GM21786 (cell line): ENCODE data around the gene GPC1.

Source experiments
- ATAC-seq: cut with Tn5 transposase; IDR thresholded peaks from one replicate; pipeline ENCODE4 v1.9.1; 2021; ENCODE audit not compliant: unreplicated experiment

Gene GPC1

DNA sequence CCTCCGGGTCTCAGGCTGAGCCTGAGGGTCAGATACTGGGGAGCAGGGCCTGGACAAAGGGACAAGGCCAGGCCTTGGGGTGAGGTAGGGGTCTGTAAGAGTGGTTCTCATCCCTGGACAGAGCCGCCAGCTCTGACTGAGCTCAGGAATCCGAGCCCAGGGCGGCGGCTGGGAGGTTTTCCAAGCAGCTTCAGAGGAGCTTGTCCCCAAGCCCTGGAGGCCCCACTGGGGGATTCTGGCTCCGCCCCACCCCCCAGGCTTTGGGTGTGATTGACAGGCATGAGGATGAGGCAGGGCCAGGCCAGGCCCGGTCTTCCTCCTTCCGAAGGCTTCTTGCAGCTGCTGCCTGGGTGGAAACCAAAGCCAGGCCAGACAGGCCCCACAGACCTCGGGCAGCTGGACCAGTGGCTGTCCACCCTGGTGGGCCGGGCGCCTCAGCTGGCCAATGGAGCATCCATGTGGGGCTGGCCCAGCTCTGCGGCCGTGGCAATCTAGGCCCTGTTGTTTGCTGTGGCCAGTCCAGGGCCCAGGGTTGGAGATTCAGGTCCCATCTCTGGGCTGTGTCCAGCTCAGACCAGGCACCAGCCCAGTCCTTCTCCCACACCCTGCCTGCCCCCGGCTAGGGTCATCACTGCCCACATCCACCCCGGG is 23.1 kb upstream of the GPC1 start:
- no peak for ATAC-seq

DNA sequence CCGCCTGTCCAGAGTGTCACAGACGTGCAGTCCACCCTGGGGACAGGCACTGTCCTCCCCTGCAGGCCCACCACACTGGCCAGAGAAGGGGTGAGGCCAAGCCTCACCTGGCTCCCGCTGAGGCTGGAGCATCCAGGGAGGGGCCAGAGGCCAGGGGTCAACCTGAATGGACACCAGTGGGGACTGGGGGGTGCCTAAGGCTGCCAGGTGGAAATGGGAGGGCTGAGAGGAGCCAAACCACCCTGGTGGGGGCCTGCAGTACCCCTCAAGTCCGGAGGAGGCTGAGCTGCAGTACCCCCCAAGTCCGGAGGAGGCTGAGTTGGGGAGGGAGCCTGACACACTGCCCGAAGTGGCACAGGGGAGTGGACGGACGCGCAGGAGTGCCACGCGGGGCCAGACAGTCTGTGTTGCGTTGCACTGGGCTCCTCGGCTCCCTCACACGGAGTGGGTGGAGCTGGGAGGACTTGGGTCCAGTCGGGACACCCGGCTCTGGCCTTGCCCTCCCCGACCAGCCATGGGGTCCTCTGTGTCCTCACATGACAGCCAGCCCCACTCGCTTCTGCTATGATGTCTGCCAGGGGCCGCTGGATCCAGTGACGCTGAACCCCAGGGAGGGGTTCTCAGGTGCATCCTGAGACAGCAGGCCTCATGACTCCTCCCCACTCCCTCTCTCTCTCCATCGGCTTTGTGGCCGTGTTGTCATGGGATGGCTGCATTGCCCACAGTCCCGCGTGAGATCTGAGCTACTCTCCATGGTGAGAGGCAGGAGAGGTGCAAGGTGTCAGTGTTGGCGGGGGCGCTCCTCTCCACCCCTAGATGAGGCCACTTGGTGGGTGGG is 22.3 kb upstream of the GPC1 start:
- ATAC-seq, result no peak

- no peak for ATAC-seq
Measured at GRCh38 chr2:240413813-240414429, 21.5 kb upstream of the GPC1 start.

- no peak for ATAC-seq
Measured at GRCh38 chr2:240416821-240417220, 18.6 kb upstream of the GPC1 start.

DNA sequence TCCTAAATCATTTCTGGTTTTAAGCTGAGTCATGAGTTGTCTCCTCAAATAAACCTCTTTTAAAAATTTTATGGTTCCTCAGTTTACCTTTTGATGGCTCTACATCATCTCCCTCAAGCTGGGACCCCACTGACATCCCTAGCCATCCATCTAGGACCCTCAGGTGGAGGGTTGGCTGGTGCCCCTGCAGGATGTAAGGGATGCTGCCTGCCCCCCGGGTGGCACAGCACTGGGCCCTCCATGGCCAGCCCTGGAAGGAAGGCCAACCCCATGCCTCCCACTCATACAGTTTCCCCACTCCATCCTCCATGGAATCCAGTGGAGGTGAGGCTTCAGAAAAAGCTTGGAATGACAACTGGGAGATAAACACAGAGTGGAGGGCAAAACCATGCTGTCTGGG is 17.2 kb upstream of the GPC1 start:
- no peak for ATAC-seq

- no peak for ATAC-seq
Measured at GRCh38 chr2:240419271-240419670, 16.2 kb upstream of the GPC1 start.

DNA sequence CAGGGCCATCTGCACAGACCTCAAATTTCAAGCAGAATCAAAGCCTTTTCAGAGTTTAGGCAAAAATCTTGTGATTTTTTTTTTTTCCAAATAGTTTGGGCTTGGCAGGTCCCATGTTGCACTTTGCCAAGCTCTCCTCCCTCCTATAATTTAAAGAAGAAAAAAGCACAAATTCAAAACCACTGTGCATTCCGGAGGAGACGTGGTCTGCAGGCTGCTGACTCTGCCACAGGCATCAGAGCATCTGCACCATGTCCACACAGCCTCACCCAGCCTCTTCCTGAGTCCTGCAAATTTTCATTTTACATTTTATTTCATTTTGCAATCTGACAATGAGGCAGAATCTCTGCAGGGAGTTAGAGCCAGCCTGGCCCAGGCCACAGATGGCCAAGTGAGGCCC is 15.7 kb upstream of the GPC1 start:
- no peak for ATAC-seq

DNA sequence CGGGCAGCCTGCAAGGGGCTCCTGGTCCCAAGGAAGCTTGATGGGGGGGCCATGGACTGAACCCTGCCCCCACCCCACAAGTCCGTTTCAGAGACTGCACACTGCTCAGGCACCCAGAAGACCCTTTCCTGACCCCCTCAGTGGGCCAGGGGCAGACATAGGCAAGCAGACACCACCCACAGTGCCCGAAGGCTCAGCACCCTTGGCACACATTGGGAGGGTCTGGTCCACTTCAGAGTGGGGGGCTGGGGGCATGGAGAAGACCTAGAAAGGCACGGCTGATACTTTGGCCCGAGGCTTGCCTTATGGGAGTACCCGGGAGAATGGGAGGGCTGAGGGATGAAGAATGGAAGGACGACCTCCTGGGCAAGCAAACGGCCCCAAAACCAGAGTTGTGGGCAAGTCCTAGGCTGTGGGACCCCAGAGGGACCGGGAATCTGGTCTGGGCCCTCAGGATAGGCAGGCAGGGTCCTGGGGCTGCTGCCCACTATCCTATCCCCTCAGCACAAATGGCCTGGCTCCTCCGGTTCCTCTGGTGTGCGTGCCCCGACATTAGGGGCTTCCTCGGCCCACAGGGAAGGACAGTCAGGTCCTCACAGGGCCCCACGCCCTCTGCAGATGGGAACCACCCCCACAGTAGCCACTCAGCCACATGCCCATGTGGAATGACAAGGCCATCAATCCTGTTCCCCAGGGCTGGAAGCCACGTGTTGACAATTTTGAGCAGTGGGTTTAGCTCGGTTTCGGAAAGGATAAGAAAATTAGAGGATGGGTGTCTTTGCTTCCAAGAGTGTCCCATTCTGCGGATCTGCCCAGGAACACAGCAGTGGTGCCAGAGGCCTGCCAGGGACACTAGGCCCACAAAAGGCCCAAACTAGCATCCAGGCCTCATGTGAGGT is 15.0 kb upstream of the GPC1 start:
- no peak for ATAC-seq

GRCh38 chr2:240421381-240421780 is 14.1 kb upstream of the GPC1 start:
- no peak for ATAC-seq

GRCh38 chr2:240422658-240423329 is 12.7 kb upstream of the GPC1 start:
- ATAC-seq, result no peak

DNA sequence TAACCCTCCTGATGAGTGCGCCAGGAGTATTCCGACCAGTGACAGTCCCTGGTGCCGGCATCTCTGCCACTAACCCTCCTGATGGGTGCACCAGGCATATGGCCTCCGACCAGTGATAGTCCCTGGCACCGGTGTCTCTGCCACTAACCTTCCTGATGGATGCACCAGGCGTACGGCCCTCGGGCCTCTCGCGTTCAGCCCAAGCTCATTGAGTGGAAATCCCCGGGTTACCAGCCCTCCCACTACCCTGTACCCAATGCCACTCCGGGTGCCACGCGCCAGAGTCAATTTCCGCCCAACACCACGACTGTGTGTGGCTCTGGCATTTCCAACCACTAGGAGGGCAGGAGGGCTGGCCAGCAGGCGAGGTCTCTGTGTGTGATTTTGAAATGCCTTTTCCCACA is 11.7 kb upstream of the GPC1 start:
- ATAC-seq, result no peak

DNA sequence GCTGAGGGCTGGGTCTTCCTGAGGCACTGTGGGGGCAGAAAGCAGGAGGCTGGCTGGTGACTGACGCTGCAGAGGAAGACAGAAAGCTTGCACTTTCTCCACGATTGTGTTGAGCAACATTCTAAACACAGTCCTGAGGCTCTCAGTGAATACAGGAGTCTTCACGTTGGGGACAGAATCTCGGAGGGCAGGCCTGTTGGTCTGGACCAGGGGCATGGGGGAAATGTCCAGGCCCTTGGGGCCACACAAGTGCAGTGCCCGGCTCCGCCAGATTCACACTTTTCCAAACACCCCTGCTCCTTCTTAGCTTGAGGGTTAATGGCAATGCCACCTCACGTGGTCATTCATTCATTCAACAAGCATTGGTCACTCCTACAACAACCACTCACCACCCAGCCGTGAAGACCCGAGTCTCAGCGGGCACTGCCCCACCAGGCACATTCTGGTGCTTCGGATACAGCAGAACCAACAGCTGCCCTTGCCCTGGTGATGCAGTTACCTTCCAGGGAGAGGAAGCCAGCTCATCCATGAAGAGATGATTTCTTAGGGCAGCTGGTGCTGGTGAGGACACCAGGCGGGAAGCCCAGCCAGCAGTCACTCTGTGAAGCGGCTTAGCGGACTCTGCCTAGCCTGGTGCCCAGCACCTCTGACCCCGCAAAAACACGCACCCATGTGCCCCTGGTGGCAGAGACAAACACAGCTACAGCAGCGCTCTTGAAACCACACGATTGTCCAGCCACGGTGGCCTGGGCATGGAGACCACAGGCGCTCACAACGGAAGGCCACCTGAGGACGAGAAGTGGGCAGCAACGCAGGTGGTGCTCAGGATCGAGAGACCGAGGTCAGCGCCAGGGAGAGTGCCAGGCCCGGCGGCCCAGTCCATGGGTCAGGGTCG is 10.9 kb upstream of the GPC1 start:
- ATAC-seq, result no peak

GRCh38 chr2:240425236-240425615 is 10.2 kb upstream of the GPC1 start:
- no peak for ATAC-seq

- no peak for ATAC-seq
Measured at GRCh38 chr2:240425697-240426096, 9.8 kb upstream of the GPC1 start.

- ATAC-seq, result no peak
Measured at GRCh38 chr2:240426845-240427721, 8.4 kb upstream of the GPC1 start.

- no peak for ATAC-seq
Measured at GRCh38 chr2:240427729-240428128, 7.7 kb upstream of the GPC1 start.

DNA sequence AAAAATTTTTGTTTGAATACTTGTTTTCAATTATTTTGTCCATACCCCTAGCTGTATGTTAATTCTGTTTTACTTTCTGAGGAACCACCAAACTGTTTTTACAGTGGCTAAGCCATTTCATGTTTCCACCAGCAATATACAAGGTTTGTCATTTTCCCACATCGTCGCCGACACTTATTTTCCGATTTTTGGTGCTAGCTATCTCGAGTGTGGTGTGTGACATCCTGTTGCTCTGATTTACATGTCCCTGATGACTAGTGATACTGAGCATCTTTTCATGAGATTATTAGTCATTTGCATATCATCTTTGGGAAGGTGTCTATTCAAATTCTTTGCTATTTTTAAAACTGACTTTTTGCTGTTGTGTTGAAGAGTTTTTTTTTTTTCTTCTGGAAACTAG is 7.2 kb upstream of the GPC1 start:
- no peak for ATAC-seq

DNA sequence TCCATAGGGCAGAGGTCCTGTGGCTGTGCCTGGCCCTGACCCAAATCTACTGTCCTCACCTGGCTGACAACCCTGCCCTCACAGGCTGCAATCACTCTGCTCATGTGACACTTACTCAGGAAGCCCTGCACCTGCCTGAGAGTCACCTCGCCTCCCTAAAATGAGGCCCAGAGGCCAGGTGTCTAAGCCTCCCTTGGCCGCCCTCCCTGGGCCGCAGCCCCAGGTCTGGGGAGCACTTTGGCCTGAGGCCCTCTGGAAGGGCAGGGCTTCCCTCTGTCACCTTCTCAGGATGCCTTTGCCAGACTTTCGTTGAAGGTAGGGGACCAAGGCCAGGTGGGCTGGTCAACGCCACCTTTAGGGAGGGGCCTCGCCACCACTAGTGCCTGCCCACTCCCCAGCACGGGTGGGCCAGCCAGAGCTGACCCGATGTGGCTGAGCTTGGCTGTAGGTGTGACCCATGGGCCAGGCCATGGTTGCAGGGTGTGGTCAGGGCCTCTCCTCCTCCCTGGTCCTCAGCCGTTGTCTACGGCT is 6.1 kb upstream of the GPC1 start:
- ATAC-seq, result no peak
